Measurements from ENCODE around the gene GET3. TPM values are rescaled to one million over a fixed set of nuclear protein-coding genes. Genes with fewer than 3 reads are reported as not detected.

GET3 gene
- polyA plus RNA-seq, 1 of the 3 experiments (the other 2 are of a cell fraction), result 264 TPM

DNA sequence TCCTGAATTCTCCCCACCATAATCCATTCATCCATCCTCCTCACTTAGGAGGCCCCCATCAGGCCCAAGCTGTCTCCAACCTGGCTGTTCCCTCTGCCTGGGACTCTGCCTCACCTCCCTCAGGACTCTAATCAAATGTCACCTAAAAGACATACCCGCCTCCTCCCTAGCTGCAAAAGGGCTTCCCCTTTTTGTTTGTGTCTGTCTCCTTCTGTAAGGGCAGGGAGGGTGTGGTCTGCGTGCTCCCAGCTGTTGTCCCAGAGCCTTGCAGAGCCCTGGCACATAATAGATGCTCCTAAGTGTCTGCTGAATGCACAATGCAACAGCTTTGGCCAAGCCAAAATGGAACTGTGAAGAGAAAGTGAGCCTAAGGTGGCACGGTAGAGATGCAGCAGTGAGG, 7.2 kb upstream of the GET3 start:
- H3K79me2 ChIP-seq (ENCODE audit: insufficient read depth), result peaks cover 58% of the 10 kb centered on the region
- H3K9ac ChIP-seq, result no peak overlapping the region
- TF ChIP-seq, protein P1, sequence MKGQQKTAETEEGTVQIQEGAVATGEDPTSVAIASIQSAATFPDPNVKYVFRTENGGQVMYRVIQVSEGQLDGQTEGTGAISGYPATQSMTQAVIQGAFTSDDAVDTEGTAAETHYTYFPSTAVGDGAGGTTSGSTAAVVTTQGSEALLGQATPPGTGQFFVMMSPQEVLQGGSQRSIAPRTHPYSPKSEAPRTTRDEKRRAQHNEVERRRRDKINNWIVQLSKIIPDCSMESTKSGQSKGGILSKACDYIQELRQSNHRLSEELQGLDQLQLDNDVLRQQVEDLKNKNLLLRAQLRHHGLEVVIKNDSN (IDR thresholded peaks at IDR 0.05; ENCODE audit: borderline replicate concordance, low read depth), result no peak
- TF ChIP-seq, protein P2, sequence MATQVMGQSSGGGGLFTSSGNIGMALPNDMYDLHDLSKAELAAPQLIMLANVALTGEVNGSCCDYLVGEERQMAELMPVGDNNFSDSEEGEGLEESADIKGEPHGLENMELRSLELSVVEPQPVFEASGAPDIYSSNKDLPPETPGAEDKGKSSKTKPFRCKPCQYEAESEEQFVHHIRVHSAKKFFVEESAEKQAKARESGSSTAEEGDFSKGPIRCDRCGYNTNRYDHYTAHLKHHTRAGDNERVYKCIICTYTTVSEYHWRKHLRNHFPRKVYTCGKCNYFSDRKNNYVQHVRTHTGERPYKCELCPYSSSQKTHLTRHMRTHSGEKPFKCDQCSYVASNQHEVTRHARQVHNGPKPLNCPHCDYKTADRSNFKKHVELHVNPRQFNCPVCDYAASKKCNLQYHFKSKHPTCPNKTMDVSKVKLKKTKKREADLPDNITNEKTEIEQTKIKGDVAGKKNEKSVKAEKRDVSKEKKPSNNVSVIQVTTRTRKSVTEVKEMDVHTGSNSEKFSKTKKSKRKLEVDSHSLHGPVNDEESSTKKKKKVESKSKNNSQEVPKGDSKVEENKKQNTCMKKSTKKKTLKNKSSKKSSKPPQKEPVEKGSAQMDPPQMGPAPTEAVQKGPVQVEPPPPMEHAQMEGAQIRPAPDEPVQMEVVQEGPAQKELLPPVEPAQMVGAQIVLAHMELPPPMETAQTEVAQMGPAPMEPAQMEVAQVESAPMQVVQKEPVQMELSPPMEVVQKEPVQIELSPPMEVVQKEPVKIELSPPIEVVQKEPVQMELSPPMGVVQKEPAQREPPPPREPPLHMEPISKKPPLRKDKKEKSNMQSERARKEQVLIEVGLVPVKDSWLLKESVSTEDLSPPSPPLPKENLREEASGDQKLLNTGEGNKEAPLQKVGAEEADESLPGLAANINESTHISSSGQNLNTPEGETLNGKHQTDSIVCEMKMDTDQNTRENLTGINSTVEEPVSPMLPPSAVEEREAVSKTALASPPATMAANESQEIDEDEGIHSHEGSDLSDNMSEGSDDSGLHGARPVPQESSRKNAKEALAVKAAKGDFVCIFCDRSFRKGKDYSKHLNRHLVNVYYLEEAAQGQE (IDR thresholded peaks at IDR 0.05; ENCODE audit: low read depth, low read length), result no peak
- TF ChIP-seq NRF1 (IDR thresholded peaks at IDR 0.05; ENCODE audit: low read depth, low read length), result no peak
- TF ChIP-seq, protein P3, sequence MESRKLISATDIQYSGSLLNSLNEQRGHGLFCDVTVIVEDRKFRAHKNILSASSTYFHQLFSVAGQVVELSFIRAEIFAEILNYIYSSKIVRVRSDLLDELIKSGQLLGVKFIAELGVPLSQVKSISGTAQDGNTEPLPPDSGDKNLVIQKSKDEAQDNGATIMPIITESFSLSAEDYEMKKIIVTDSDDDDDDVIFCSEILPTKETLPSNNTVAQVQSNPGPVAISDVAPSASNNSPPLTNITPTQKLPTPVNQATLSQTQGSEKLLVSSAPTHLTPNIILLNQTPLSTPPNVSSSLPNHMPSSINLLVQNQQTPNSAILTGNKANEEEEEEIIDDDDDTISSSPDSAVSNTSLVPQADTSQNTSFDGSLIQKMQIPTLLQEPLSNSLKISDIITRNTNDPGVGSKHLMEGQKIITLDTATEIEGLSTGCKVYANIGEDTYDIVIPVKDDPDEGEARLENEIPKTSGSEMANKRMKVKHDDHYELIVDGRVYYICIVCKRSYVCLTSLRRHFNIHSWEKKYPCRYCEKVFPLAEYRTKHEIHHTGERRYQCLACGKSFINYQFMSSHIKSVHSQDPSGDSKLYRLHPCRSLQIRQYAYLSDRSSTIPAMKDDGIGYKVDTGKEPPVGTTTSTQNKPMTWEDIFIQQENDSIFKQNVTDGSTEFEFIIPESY (IDR thresholded peaks at IDR 0.05; ENCODE audit: borderline replicate concordance, low read depth), result no peak
- TF ChIP-seq SMC3 (IDR thresholded peaks at IDR 0.05; ENCODE audit: low read depth, low read length), result no peak
- TF ChIP-seq FOXM1 (IDR thresholded peaks at IDR 0.05; ENCODE audit: low read depth), result no peak
- TF ChIP-seq GATA2 (CRISPR knock-in tag; IDR thresholded peaks at IDR 0.05), result no peak
- TF ChIP-seq PBX3 (IDR thresholded peaks at IDR 0.05), result no peak
- TF ChIP-seq FOSL2 (IDR thresholded peaks at IDR 0.05; ENCODE audit: borderline replicate concordance, low read depth), result no peak
- peaks cover 22 to 26% of the 10 kb centered on the region in 2 experiments for H3K36me3 ChIP-seq (replicated peaks in 1 of 2; ENCODE audit: control insufficient read depth in 1 of 2, insufficient read depth in 2 of 2, low read length in 1 of 2)
- 100% methylated on average over 3 of the region's 3 CpGs for WGBS (ENCODE audit: low lambda C conversion rate)
- no peaks in the 10 kb centered on the region for H3K9me3 ChIP-seq
- ChIA-PET POLR2A (no interaction called here), CTCF (interaction anchor here (0.9 kb wide), 1 partner anchor 30 kb away, joined by 4 read pairs; no protein-coding TSS in a partner anchor)
- H3K4me2 ChIP-seq, result no peak overlapping the region
- H4K20me1 ChIP-seq (ENCODE audit: insufficient read depth), result peaks cover 39% of the 10 kb centered on the region
- no peak for DNase-seq
- H3K27ac ChIP-seq (ENCODE audit: low read depth in 2 of 2, low read length in 1 of 2), result no peak overlapping the region
- H3K27me3 ChIP-seq (ENCODE audit: insufficient read depth), result no peaks in the 10 kb centered on the region
- H2AFZ ChIP-seq (ENCODE audit: low read depth), result no peak overlapping the region
- H3K9me2 ChIP-seq, result no peaks in the 10 kb centered on the region
- H3K4me1 ChIP-seq (ENCODE audit: control insufficient read depth in 1 of 2, insufficient read depth in 2 of 2, low read depth in 1 of 2, low read length in 1 of 2), result peaks cover 11 to 15% of the 10 kb centered on the region in 2 experiments; a peak in 1 of 4 replicates
- H3K4me3 ChIP-seq (ENCODE audit: low read depth in 2 of 2, low read length in 1 of 2), result no peak overlapping the region
- peaks cover 27% of the 10 kb centered on the region for H3F3A ChIP-seq (replicated peaks; ENCODE audit: insufficient read depth)
